Measurements from ENCODE around the gene TMEM238L.

TMEM238L gene

GRCh38 chr17:10773391-10773790 is 30.5 kb downstream of the TMEM238L start:
- no peak for DNase-seq (ENCODE audit: low spot score)

GRCh38 chr17:10772425-10773380 is 31.2 kb downstream of the TMEM238L start:
- no peak for DNase-seq (ENCODE audit: low spot score)

- DNase-seq (ENCODE audit: low spot score) = no peak
These were observed 32.8 kb downstream of the TMEM238L start for GRCh38 chr17:10771148-10771547.

- no peak for DNase-seq (ENCODE audit: low spot score)
These were observed 34.1 kb downstream of the TMEM238L start for GRCh38 chr17:10769840-10770239.

GRCh38 chr17:10768750-10769251 is 35.1 kb downstream of the TMEM238L start:
- no peak for DNase-seq (ENCODE audit: low spot score)

GRCh38 chr17:10767232-10767631 is 36.7 kb downstream of the TMEM238L start:
- no peak for DNase-seq (ENCODE audit: low spot score)

- no peak for DNase-seq (ENCODE audit: low spot score)
These were observed 41.9 kb downstream of the TMEM238L start for GRCh38 chr17:10762037-10762436.

GRCh38 chr17:10761281-10761680 is 42.6 kb downstream of the TMEM238L start:
- no peak for DNase-seq (ENCODE audit: low spot score)

- no peak for DNase-seq (ENCODE audit: low spot score)
These were observed 45.8 kb downstream of the TMEM238L start for GRCh38 chr17:10758062-10758461.

GRCh38 chr17:10757647-10758046 is 46.3 kb downstream of the TMEM238L start:
- no peak for DNase-seq (ENCODE audit: low spot score)

GRCh38 chr17:10757067-10757466 is 46.8 kb downstream of the TMEM238L start:
- no peak for DNase-seq (ENCODE audit: low spot score)

GRCh38 chr17:10756619-10757018 is 47.3 kb downstream of the TMEM238L start:
- no peak for DNase-seq (ENCODE audit: low spot score)

GRCh38 chr17:10756185-10756584 is 47.7 kb downstream of the TMEM238L start:
- DNase-seq (ENCODE audit: low spot score) = no peak

GRCh38 chr17:10755592-10756127 is 48.2 kb downstream of the TMEM238L start:
- no peak for DNase-seq (ENCODE audit: low spot score)

GRCh38 chr17:10754861-10755591 is 48.9 kb downstream of the TMEM238L start:
- DNase-seq (ENCODE audit: low spot score) = no peak

- peak; percentile 47 for DNase-seq (ENCODE audit: low spot score)
These were observed 49.8 kb downstream of the TMEM238L start for GRCh38 chr17:10754109-10754508.

- no peak for DNase-seq (ENCODE audit: low spot score)
These were observed 51.2 kb downstream of the TMEM238L start for GRCh38 chr17:10752696-10753095.

GRCh38 chr17:10751563-10751962 is 52.3 kb downstream of the TMEM238L start:
- DNase-seq (ENCODE audit: low spot score) = no peak

- no peak for DNase-seq (ENCODE audit: low spot score)
These were observed 53.7 kb downstream of the TMEM238L start for GRCh38 chr17:10750210-10750609.

GRCh38 chr17:10748531-10749181 is 55.2 kb downstream of the TMEM238L start:
- DNase-seq (ENCODE audit: low spot score) = peak; percentile 31

GRCh38 chr17:10745231-10745630 is 58.7 kb downstream of the TMEM238L start:
- DNase-seq (ENCODE audit: low spot score) = peak; percentile 73
